Superior temporal gyrus (tissue), 1 donor: ENCODE data around the gene TPP2.

Source experiments
- DNase-seq: peaks from one replicate; pipeline ENCODE4 v3.0.0-alpha.2; 2016; ENCODE audit errors: extremely low spot score

The TPP2 gene

DNA sequence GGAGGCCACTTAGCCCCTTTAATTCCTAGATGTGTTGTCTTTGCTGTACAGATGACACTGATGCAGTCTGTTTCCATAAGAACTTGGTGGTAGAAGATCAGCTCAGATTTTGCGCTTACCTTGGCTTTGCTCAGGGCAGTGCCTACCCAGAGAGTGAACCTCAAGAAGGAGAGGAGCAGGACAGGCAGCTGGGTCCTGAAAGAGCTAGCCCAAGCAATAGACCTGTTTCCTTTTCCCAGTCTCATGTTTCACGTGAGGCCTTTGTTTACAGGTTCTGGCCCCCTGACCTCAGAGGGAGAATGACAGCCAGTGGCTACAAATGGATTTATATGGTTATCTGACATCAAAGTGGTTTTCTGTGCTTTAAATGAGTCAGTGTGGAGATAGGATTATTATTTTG lies 58.0 kb downstream of the TPP2 start:
- DNase-seq = no peak

DNA sequence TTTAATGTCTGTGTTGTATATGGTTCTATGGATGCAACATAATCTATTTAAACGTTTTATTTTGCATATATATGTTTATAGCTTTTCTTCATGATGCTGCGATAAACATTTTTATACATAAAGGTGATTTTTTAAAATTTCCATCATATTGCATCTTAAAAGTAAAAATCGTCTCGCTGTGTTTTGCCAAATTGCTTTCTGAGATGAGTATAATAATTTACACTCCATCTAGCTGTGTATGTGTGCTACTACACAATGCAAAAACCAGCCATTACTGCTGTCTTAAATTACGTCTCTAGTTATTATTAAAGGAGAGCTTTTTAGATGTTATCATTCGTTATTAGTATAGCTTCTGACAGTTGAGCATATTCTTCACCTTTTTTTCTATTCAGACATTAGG lies 60.8 kb downstream of the TPP2 start:
- DNase-seq = no peak

DNA sequence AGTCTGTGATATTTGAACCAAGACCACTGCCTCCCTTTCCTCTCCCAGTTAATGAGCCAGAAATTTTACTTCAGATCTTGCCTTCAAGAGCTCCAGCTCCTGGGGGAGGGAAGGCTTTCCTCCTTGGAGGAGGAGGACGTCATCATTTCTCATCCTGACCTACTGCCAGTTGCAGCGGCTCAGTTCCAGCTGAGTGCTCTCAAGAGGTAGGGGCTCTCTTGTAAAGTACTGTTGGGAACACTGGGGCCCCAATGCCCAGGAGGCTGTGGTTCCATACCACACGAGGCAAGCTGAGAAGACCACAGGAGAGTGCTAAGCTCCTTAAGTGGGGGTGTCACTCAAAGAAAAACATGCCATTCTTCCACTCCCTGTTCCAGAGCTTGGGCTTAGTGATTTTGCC lies 61.9 kb downstream of the TPP2 start:
- DNase-seq = no peak

DNA sequence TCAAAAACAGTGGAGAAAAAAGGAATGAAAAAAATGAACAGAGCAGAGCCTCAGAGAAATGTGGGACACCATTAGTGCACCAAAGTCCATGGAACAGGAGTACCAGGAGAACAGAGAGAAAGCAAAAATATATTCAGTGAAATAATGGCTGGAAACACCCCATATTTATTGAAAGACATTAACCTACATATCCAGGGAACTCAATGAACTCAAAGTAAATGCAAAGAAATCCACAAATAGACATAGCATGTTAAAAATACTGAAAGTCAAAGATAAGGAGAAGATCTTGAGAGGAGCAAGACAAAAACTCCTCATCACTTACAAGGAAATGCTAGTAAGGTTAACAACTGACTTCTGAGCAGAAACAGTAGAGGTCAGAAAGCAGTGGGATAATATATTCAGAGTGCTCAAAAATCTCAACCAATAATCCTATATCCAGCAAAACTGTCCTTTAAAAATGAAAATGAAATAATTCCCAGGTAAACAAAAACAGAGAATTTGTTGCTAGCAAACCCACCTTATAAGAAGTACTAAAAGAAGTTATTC lies 62.5 kb downstream of the TPP2 start:
- DNase-seq = no peak

DNA sequence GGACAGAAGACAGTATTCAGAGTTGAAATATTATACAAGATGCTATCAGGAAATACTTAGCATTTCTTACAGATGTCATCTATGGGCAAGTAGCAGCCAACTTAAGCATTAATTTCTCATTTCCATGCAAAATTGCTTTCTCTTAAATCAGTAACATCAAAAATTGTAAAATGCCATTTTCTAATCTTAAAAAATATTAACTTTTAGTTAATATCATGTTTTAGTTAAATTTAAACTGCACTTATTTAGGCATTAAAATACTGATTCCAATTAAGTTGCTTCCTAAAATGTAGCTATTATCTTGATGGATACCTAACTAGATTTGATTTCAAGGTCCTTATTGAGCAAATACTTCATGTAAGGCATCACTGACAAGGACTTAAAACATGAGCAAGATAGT lies 70.2 kb downstream of the TPP2 start:
- DNase-seq = no peak

DNA sequence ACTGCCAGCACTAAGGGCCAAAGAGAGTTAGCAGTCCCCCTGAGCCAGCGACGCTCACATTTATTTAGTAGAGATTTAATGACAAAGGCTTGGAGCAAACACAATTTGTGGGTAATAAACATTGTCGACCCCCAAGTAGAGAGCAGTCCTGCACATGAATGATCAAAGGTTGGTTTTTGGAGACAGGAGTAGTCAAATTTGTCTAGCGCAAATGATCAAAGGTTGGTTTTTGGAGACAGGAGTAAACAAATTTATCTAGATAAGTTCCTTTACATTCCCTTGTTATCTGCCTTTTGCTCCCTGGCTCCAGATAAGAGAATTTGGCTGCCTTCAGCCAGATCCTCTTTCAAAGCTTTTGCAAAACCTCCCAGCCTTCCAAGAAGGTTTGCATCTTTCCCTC lies 71.1 kb downstream of the TPP2 start:
- no peak for DNase-seq

DNA sequence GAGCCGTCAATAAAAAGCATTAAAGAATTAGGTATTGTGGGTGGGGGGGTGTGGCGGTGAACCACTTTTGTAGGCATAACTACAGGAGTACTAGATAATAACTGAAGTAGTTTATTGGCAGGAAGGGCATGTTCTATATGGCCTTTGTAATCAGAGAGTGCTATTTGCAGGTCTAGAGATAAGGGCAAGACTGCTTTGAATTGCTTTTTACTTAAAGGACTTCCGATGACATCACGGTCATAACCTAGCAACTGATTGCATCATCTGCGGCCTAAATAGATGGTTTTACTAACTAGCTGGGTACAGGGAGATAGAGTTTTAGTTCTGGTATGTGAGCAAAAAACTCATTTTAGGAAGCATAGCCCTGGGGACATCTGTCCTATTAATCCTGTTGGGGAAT lies 73.3 kb downstream of the TPP2 start:
- DNase-seq = no peak

DNA sequence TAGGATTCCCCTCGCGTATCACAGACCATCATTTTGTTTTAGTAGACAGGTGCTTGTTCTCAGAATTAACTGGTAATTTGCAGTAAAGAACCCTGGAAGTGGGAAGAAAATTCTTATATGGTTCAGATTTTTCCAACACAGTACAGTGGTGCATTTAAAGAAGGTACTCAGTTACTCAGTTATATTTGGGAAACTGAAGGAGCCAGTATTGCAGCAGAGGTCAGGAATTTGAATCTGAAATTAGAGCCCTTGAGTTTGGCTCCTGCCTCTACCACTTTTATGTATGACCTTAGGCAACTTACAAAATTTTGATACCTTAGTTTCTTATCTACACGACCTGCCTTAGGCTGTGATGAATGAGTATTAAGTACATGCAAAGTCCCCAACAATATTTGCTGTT lies 78.3 kb downstream of the TPP2 start:
- DNase-seq = no peak

DNA sequence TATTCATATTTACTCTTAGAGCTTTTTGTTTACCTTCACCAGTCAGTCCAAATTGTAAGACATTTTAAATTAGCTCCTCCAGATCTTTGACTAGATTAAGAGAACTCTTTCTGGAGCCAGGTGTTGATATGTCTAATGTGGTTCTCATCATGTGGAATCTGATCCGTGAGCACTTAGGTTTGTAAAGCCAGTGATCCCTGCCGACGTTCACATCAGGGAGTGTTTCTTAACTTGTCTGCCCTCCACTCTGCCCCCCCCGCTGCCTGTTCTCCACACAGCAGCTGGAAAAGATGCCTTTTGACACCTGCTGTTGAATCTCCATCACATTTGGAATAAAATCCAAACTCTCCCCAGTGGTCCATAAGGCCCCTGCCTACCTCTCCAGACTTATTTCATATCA lies 80.3 kb downstream of the TPP2 start:
- no peak for DNase-seq

DNA sequence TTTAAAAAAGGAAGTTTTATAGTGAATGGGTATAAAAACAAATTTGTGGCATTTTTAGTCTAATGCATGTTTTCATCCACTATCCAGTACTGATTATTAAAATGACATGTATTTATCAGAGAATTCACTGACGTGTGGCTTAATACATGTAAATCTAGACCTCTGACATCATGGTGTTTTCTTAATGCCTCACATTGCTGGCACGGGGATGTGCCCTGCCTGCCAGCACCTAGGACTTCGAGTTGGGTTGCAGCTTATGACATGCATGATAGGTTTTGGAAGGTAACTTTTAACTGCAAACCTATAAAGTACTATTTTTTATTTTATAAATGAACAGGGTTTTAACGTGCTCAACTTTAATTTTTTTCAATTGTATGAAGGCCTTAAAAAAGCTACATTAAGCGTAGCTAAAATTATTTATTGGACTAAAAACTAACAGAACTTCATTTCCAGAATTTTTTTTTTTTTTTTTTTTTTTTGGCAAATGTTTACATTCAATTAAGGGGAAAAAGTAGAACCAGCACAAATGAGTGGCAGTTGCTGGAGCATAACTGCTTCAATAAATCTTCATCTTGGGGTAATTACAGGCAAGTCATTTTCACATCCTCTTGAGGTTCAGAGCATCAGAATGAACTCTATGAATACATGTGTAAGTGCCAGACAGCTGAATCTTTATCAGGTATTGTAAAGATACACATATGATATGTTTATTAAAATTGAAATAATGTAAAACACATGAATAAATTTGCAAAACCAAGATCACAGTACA lies 81.7 kb downstream of the TPP2 start:
- DNase-seq = no peak

DNA sequence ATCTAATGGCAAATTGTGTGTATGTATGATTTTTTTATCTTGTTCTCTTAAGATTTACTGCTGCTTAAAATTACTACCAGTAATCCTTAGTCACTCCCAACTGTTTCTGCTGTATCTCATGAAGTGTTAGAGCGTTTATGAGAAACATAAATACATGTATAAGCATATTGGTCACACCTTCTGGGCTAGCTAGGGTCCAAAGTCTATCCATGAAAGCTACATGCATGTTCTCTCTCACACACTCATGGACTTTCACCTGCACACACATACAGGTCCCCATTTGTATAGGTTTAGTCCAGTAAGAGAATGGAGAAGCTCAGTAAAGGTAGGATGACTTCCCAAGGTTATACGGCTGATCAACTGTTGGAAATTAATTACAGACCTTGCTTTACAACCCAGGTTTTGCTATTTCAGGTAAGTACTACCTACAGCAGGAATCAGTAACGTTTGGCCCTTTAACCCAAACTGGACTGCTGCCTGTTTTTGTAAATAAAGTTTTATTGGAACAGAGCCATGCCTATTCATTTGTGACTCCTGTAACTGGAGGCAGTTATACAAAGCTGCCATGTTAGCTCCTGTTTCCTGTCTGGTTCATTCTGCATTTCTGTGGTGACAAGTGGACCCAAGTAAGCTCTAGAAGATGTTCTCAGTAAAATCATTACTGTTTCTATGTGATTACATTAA lies 82.8 kb downstream of the TPP2 start:
- no peak for DNase-seq

DNA sequence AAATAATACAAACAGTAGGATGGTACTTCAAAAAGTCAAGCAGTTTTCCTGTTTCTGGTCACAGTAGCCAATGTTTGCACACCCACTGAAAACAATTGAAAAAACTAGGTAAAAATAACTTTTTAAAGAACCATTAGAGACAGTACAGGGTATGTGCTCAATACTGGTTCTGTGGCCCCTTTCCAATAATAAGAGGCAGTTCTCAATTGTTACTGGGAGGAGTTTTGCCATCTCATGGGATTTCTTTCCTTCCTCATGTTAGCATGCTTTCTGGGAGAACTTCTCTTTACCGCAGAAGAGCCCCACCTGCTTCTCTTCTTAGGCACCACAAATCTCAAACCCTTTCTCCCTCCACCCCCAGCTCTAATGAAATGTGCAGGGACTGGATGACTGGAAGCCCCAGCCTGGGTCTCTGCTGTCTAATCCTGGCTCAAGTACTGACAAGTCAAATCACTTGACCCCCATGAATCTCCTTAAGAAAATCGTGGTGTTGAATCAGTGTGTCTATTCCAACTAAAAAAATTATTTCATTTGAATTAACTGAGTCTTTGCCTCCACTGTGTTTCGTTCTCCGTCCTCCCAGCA lies 83.4 kb downstream of the TPP2 start:
- DNase-seq = no peak

DNA sequence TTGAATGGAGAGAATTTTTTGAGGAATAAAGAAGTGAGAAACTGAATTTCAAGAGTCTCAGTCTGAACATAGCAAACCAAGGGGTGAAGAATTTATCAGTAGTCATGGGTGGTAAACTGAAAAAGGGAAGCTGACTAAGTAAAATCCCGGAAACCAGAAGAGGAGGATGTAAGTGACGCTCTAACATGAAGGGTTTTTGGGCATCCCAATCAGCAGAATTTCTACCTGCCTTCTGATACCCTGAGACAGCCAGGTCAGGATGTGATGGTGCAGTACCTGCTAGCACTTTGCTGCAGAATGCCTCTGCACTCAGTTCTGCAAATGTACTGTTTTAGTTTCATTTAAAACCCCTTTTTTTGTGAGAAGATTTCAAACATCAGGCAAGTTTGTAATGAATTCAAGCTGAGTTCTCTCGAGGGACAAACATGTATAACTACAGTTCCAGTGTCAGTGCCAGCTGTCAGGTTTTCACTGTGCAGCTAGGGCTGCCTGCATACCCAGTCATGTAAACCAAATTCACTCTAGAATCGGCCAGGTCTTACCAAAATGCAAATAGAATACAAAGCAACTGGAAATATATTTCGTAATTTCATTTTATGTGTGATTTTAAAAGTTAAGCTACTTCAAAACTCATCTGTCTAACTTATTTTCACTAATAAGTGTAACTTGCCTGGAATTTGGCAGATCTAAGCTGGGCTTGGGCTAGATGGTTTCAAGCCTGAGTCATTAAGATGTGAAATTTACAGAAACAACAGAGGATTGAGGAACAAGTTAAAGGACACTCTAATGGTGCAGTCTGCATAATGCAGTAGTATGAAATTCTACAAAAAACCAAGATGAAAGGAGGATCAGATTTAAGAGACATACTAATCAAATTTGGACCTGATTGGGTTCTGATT lies 84.3 kb downstream of the TPP2 start:
- no peak for DNase-seq

DNA sequence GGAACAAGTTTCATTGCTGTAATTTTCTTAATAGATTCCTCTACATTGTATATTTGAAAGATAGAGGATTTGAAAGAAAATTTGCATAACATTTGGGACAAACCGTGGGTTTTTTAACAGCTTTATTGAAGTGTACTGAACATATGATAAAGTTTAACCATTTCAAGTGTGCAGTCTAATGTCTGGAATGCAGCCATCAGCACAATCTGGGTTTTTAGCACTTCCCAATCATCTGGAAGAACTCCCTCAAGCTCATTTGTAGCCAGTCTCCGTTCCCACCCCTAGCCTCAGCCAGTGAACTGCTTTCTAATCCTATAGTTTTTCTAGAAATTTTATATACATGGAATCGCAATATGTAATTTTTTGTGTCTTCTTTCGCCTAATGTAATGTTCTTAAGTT lies 85.4 kb downstream of the TPP2 start:
- DNase-seq = no peak

DNA sequence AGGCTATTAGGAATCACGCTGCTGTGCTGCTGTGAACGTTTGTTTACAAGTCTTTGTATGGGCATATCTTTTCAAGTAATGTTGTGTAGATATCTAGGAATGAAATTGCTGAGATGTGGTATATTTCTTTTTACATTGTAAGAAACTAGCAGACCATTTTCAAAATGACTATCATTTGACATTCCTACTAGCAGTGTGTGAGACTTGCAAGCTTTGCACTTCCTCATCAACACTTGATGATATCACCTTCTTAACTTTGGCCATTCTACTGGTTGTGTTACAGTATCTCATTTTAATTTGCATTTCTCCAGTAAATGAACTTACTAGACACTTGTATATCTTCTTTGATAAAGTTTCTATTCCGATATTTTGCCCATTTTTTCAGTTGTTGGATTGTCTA lies 85.9 kb downstream of the TPP2 start:
- no peak for DNase-seq

DNA sequence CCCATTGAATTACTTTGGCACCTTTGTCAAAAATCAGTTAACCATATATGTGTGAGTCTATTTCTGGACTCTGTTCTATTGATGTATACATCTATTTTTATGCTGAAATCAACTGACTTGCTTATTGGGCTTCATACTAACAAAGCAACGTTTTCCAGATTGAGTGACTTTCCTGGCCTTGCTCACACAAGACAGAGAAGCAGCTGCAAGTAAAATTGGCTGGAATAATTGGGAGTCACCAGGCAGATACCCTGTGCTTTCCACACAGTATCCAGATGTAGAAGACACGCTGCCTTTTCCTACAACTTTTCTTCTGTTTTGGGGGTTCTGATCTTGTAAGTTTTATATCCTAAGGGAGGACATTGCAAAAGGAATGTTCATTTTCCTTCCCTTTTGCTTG lies 86.9 kb downstream of the TPP2 start:
- DNase-seq = no peak

DNA sequence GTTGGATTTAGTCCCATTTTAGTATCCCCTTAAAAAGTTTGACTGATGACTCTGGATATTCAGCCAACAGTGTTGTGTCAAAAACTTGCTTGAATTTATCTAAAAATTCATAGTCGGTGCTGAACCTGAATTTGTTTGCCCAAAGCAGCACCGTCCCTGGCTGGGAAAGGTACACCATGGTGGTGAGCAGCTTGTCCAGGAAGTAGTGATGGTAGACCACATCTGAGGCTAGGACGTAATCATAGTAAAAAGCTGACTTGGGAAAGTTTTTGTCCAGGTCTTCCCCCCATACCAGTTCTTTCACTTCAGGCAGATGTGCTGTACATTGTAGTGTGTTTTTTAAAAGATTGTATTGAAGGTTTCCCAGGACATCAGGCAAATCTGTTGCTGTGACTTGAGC lies 89.2 kb downstream of the TPP2 start:
- DNase-seq = no peak

DNA sequence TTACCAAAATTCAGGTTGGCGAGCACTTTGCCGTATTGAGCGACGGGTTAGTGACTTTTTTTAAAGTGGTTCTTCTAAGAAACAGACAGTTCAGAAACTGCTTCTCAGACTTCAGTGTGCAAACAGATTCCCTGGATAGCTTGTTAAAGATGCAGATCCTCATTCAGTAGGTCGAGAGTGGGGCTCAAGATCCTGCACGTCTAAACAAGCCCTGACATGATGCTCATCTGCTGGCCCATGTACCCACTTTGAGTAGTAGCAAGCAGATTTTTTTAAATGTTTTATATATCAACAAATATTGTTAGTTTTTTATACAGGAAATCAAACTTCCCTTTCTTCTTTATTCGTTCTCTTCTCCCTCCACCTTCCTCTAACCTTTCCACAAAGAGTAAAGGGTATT lies 90.7 kb downstream of the TPP2 start:
- DNase-seq = no peak

DNA sequence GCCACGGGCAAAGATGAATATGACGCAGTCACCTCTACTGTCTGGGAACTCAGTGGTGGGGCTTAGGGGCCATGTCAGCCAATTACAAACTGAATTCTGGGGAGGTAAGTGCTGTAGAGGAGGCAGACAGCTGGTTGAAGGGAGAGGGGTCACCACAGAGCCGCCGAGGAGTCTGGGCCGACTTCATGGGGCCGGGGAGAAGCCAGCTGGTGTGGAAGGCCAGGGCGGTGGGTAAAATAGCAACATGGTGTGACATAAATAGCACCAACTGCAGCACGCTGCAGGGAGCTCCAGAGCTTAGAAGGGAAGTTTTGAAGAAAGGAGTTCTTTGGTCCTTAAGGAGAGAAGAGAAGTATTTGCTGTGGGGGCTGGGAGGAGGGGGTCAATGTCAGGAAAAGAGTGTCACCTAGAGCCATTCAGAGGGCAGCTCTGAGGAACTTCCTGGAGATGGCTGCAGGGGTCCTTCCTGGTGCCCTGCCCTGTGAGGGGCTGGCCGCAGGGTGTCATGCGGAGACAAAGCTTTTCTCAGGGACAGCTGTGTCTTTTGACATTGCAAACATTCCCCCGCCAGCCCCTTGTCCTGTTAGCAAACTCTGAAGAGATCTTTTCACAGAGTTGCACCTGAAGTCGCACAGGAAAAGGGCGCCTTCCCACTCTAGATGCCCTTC lies 91.7 kb downstream of the TPP2 start:
- no peak for DNase-seq

DNA sequence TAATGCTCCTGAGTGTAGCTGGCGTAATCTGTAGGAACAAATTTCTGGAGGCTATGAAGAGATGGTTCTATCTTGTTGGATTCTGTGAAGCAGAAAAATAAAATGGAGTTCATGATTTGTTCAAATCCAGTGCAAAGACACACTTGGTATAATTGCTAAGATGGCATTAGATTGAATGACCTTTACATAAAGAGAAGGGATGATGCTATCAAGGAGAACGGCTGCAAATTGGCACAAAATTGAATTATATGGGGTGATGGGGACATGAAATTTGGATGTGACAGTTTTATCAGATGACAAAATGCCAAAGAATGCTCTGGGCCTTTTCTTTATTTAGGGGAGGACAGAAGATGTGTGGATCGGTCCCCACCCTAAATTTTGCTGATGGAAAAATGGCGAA lies 94.1 kb downstream of the TPP2 start:
- DNase-seq = no peak

DNA sequence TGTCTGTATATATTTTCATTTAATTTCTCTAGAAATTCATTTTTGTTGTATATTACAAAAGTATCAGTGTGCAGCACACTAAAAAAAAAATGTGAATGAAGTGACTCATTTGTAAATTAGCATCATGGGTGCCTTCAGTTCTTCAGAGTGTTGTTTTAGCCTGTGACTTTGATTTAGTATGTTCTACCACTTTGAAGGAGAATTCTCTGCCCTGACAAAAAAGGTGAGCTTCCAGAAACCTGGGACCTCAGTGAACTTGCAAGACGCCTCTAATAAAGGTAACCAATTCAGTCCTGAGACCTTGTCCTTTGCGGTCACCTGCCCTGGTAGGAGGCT lies 95.7 kb downstream of the TPP2 start:
- no peak for DNase-seq

DNA sequence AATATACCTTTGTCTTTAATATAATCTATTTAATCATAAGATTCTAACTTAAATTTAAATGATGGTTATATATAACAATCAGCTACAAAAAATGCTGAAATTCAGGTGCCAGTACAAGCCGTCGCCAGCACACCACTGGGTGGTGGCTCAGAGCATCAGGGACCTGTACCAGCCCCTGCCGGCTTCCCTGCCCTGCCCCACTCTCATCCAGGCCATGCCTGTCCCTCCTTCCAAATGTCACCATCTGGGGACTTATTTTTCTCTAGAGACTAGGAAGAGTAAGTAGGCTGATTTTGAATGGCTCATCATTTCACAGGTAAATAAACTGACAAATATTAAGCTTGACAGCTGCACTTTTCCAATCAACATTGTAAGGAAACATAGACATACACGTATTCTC lies 96.5 kb downstream of the TPP2 start:
- no peak for DNase-seq
